IMR-90 (cell line): Measurements from ENCODE around the gene SIK3. TPM values are rescaled to one million over a fixed set of nuclear protein-coding genes. Genes with fewer than 3 reads are reported as not detected.

Experiments used
- ATAC-seq: fragments of 200-7000 bp; cut with Tn5 transposase; 2 replicates; pipeline ENCODE4 v1.9.1; 2020; ENCODE audit warnings: low read depth, mild to moderate bottlenecking, moderate library complexity
- BruUV-seq: library from RNA; stranded (reverse); fragments of 400-500 nt; replicated peaks from 2 replicates; lab custom pipeline; 2021; lab: Mats Ljungman, UMichigan
- CTCF ChIA-PET: fragments of 300-600 bp; formaldehyde crosslinking; extraction: SDS; loops from one replicate; lab custom pipeline; 2021; ENCODE audit warnings: antibody characterized with exemption; lab: Yijun Ruan, JAX
- POLR2A ChIA-PET: fragments of 300-600 bp; sonication (Branson Sonifier 250); formaldehyde crosslinking; loops from one replicate; lab custom pipeline; 2022; ENCODE audit warnings: antibody characterized with exemption; ENCODE audit not compliant: unreplicated experiment; lab: Charles Lee
- DNase-seq: peaks from one replicate; pipeline ENCODE4 v3.0.0; 2013
- H2AFZ ChIP-seq: replicated peaks from 2 replicates; pipeline ENCODE3; 2013; ENCODE audit warnings: low read length, mild to moderate bottlenecking; ENCODE audit not compliant: poor library complexity
- H2AK5ac ChIP-seq: 2 replicates; pipeline ENCODE4 v1.6.1; 2013; ENCODE audit warnings: low read depth, low read length, inconsistent platforms
- H2AK9ac ChIP-seq: replicated peaks from 2 replicates; pipeline ENCODE3; 2013; ENCODE audit warnings: mild to moderate bottlenecking, low read depth, low read length, moderate library complexity; ENCODE audit not compliant: poor library complexity
- H2BK120ac ChIP-seq: 2 replicates; pipeline ENCODE4 v1.6.1; 2013; ENCODE audit warnings: low read depth, low read length, inconsistent platforms
- H2BK15ac ChIP-seq: 3 replicates; pipeline ENCODE4 v1.6.1; 2013; ENCODE audit warnings: low read depth, low read length, inconsistent platforms
- H2BK20ac ChIP-seq: 2 replicates; pipeline ENCODE4 v1.6.1; 2013; ENCODE audit warnings: low read depth, mild to moderate bottlenecking, inconsistent platforms, low read length, moderate library complexity
- H2BK5ac ChIP-seq: 2 replicates; pipeline ENCODE4 v1.6.1; 2013; ENCODE audit warnings: mild to moderate bottlenecking, low read depth, low read length, inconsistent platforms; ENCODE audit not compliant: poor library complexity, severe bottlenecking
- H3K14ac ChIP-seq: replicated peaks from 2 replicates; pipeline ENCODE4 v1.6.1; 2013; ENCODE audit warnings: low read depth, low read length, inconsistent platforms
- H3K18ac ChIP-seq: 2 replicates; pipeline ENCODE4 v1.6.1; 2013; ENCODE audit warnings: low read depth, low read length, control low read depth
- H3K23ac ChIP-seq: 2 replicates; pipeline ENCODE4 v1.6.1; 2013; ENCODE audit warnings: low read depth, low read length, inconsistent platforms
- H3K27ac ChIP-seq: 2 replicates; pipeline ENCODE4 v1.5.1; 2013; ENCODE audit warnings: mild to moderate bottlenecking, control low read depth, low read length; ENCODE audit not compliant: insufficient read depth
- H3K27me3 ChIP-seq: 2 replicates; pipeline ENCODE4 v1.6.1; 2013; ENCODE audit warnings: low read length; ENCODE audit not compliant: control insufficient read depth, insufficient read depth
- H3K36me3 ChIP-seq: 2 replicates; pipeline ENCODE4 v1.6.1; 2013; ENCODE audit warnings: low read length, mixed read lengths; ENCODE audit not compliant: control insufficient read depth, insufficient read depth
- H3K4ac ChIP-seq: 2 replicates; pipeline ENCODE4 v1.6.1; 2013; ENCODE audit warnings: low read depth, low read length, inconsistent platforms
- H3K4me1 ChIP-seq: 2 replicates; pipeline ENCODE4 v1.6.1; 2013; ENCODE audit warnings: low read length, mixed read lengths; ENCODE audit not compliant: control insufficient read depth, insufficient read depth
- H3K4me2 ChIP-seq: 2 replicates; pipeline ENCODE4 v1.6.1; 2013; ENCODE audit warnings: low read depth, mild to moderate bottlenecking, control low read depth, low read length, moderate library complexity
- H3K4me3 ChIP-seq: 2 replicates; pipeline ENCODE4 v1.5.1; 2013; ENCODE audit warnings: low read depth, mild to moderate bottlenecking, control low read depth, low read length, moderate library complexity; ENCODE audit not compliant: insufficient read depth
- H3K56ac ChIP-seq: 2 replicates; pipeline ENCODE4 v1.6.1; 2013; ENCODE audit warnings: low read length, inconsistent platforms; ENCODE audit not compliant: insufficient read depth; ENCODE audit errors: extremely low read depth
- H3K79me1 ChIP-seq, 2 experiments: 2 replicates each; pipeline ENCODE4 v1.6.1; 2013; ENCODE audit warnings: low read length in 2 of 2, inconsistent platforms in 1 of 2, low read depth in 1 of 2
- H3K9ac ChIP-seq: 2 replicates; pipeline ENCODE4 v1.6.1; 2013; ENCODE audit warnings: low read depth, low read length, control low read depth
- H3K9me1 ChIP-seq: 2 replicates; pipeline ENCODE4 v1.6.1; 2013; ENCODE audit warnings: low read length, inconsistent platforms; ENCODE audit not compliant: insufficient read depth
- H3K9me3 ChIP-seq: 2 replicates; pipeline ENCODE4 v1.6.1; 2013; ENCODE audit warnings: low read length; ENCODE audit not compliant: control insufficient read depth, insufficient read depth
- H4K20me1 ChIP-seq: 2 replicates; pipeline ENCODE4 v1.6.1; 2013; ENCODE audit warnings: low read length, inconsistent platforms; ENCODE audit not compliant: insufficient read depth
- H4K5ac ChIP-seq: 2 replicates; pipeline ENCODE4 v1.6.1; 2013; ENCODE audit warnings: mild to moderate bottlenecking, low read depth, low read length, control low read depth
- H4K8ac ChIP-seq, 2 experiments: 2 replicates each; pipeline ENCODE4 v1.6.1; 2013; ENCODE audit warnings: low read depth in 2 of 2, low read length in 2 of 2, control low read depth in 1 of 2, inconsistent platforms in 1 of 2
- H4K91ac ChIP-seq: 2 replicates; pipeline ENCODE4 v1.6.1; 2013; ENCODE audit warnings: low read depth, low read length, inconsistent platforms; ENCODE audit not compliant: insufficient read depth
- BHLHE40 ChIP-seq: fragments of 150-350 bp; IDR thresholded peaks from 2 replicates; pipeline ENCODE4 v1.6.1; 2016; ENCODE audit warnings: mild to moderate bottlenecking, low read depth, low read length
- CEBPB ChIP-seq: IDR thresholded peaks from 2 replicates; pipeline ENCODE4 v1.6.1; 2012; ENCODE audit warnings: low read depth, low read length, improper control_type of control experiment
- CHD1 ChIP-seq: IDR thresholded peaks from 2 replicates; pipeline ENCODE4 v1.6.1; 2012; ENCODE audit warnings: low read depth, low read length, improper control_type of control experiment
- CTCF ChIP-seq: conservative IDR thresholded peaks from 2 replicates; pipeline ENCODE4 v1.5.1; 2012; ENCODE audit warnings: mild to moderate bottlenecking, low read depth, low read length, improper control_type of control experiment
- ELK1 ChIP-seq: fragments of 150-350 bp; IDR thresholded peaks from 2 replicates; pipeline ENCODE4 v1.6.1; 2016; ENCODE audit warnings: low read depth, mild to moderate bottlenecking, low read length, moderate library complexity, borderline replicate concordance
- FOS ChIP-seq: fragments of 150-350 bp; IDR thresholded peaks from 2 replicates; pipeline ENCODE4 v1.6.1; 2016; ENCODE audit warnings: low read depth, low read length
- MAFK ChIP-seq: IDR thresholded peaks from 2 replicates; pipeline ENCODE4 v1.6.1; 2012; ENCODE audit warnings: low read depth, low read length, improper control_type of control experiment
- MAZ ChIP-seq: IDR thresholded peaks from 2 replicates; pipeline ENCODE4 v1.6.1; 2012; ENCODE audit warnings: low read depth, mild to moderate bottlenecking, low read length, improper control_type of control experiment, moderate library complexity, borderline replicate concordance
- MXI1 ChIP-seq: IDR thresholded peaks from 2 replicates; pipeline ENCODE4 v1.6.1; 2012; ENCODE audit warnings: low read depth, mild to moderate bottlenecking, low read length, moderate library complexity, borderline replicate concordance
- NFE2L2 ChIP-seq: fragments of 150-350 bp; IDR thresholded peaks from 2 replicates; pipeline ENCODE4 v1.6.1; 2016; ENCODE audit warnings: low read depth, mild to moderate bottlenecking, low read length
- POLR2A ChIP-seq: IDR thresholded peaks from 2 replicates; pipeline ENCODE4 v1.6.1; 2012; ENCODE audit warnings: mild to moderate bottlenecking, low read depth, low read length
- RAD21 ChIP-seq: IDR thresholded peaks from 2 replicates; pipeline ENCODE4 v1.6.1; 2012; ENCODE audit warnings: low read length, improper control_type of control experiment
- RFX5 ChIP-seq: IDR thresholded peaks from 2 replicates; pipeline ENCODE4 v1.8.0; 2012; ENCODE audit warnings: low read depth, mild to moderate bottlenecking, low read length, moderate library complexity
- SMC3 ChIP-seq: fragments of 150-350 bp; IDR thresholded peaks from 2 replicates; pipeline ENCODE4 v1.6.1; 2016; ENCODE audit warnings: low read depth, mild to moderate bottlenecking, antibody characterized with exemption, low read length, moderate library complexity
- USF2 ChIP-seq: fragments of 150-350 bp; IDR thresholded peaks from 2 replicates; pipeline ENCODE4 v1.6.1; 2017; ENCODE audit warnings: mild to moderate bottlenecking, antibody characterized with exemption, low read length, low read depth
- WGBS, 2 experiments: methylation state at CpG; one replicate each; pipeline versions ENCODE4 v1.1.5 to v1.1.7; 2013; ENCODE audit warnings: missing lambda C conversion rate in 2 of 2; ENCODE audit not compliant: insufficient read length in 1 of 2; ENCODE audit errors: extremely low coverage in 2 of 2; 5-methylcytosine and 5-hydroxymethylcytosine counted together
- dilution Hi-C: fragments of 300-500 bp; cut with HindIII; formaldehyde crosslinking; loops from one replicate; pipeline ENCODE4 v1.14.3; 2018; ENCODE audit warnings: low sequenced_read_pairs; ENCODE audit not compliant: unreplicated experiment
- in situ Hi-C: fragments of 300-500 bp; cut with MboI; formaldehyde crosslinking; loops from 3 replicates; pipeline ENCODE4 v1.14.3; 2019; ENCODE audit warnings: low sequenced_read_pairs, inconsistent platforms, mixed read lengths
- intact Hi-C: fragments of 100-400 bp; cut with micrococcal nuclease; formaldehyde crosslinking; loops from 2 replicates; pipeline ENCODE4 v1.10.0; 2022
- polyA plus RNA-seq, 3 experiments: library from polyadenylated mRNA; depleted of rRNA; stranded (reverse); fragments of >200 nt; gene quantifications; 2 replicates each; pipeline ENCODE4 v1.2.3, GENCODE V29; 2012; ENCODE audit warnings: low replicate concordance in 1 of 3
- total RNA-seq: library from RNA; depleted of rRNA; stranded (reverse); fragments of >200 nt; gene quantifications from 2 replicates; pipeline ENCODE4 v1.2.3, GENCODE V29; 2012

Gene SIK3
- total and polyA plus RNA-seq, 2 of the 4 experiments (the other 2 are of a cell fraction), result 8.2 to 9.1 TPM

GRCh38 chr11:116928102-116928777 lies 170.0 kb downstream of the SIK3 start:
- dilution Hi-C loops, result no loop called here
- Histone ChIP-seq H3K4ac (no peak overlapping the region), H3K4me2 (no peak overlapping the region), H3K9me1 (no peaks in the 10 kb centered on the region; the same call in 1 of the 2 replicates), H2BK120ac (no peak overlapping the region), H4K5ac (no peak overlapping the region), H4K8ac (no peak overlapping the region), H3K9me3 (no peaks in the 10 kb centered on the region), H2BK20ac (no peak overlapping the region), H2BK15ac (no peak overlapping the region), H4K20me1 (peaks cover 3% of the 10 kb centered on the region; the same call in 1 of the 2 replicates), H3K4me3 (no peak overlapping the region), H2AFZ (no peak overlapping the region), H3K4me1 (peaks cover 14% of the 10 kb centered on the region), H3K27me3 (no peaks in the 10 kb centered on the region), H3K18ac (no peak overlapping the region), H2AK9ac (no peak overlapping the region), H3K56ac (no peak overlapping the region), H4K91ac (no peak overlapping the region), H3K23ac (0 out of 2 replicates have a peak overlapping the region, but pooled peaks have one; percentile 16), H3K9ac (no peak overlapping the region), H3K27ac (no peak overlapping the region), H3K36me3 (peaks cover 3% of the 10 kb centered on the region), H2BK5ac (no peak overlapping the region), H3K79me1 (peaks cover 3 to 17% of the 10 kb centered on the region in 2 experiments; a peak in 3 of 4 replicates), H2AK5ac (peak overlapping the region; percentile 64; the same call in 1 of the 2 replicates), H3K14ac (peak overlapping the region; percentile 24; the same call in 1 of the 2 replicates)
- CTCF ChIA-PET, result interaction anchor here (1.0 kb wide), 1 partner anchor 84 kb away, joined by 3 read pairs; no protein-coding TSS in a partner anchor
- intact Hi-C loops, result loop anchor here (5.0 kb wide), 1 partner anchor 169 kb away; the partner anchor contains the start of gene SIK3
- POLR2A ChIA-PET, result no interaction called here
- no CpG with 5 or more reads among the region's 1 CpG for WGBS, 2 experiments
- in situ Hi-C loops, result no loop called here
- BruUV-seq, result no TSS peak
- ATAC-seq (no peak), DNase-seq (no peak)
- TF ChIP-seq SMC3 (no peak), MXI1 (no peak), CTCF (no peak), CHD1 (no peak), POLR2A (no peak), NFE2L2 (no peak), RFX5 (no peak), MAZ (no peak), ELK1 (no peak), BHLHE40 (no peak), MAFK (no peak), CEBPB (no peak), RAD21 (no peak), USF2 (no peak), FOS (no peak)
